Heart right ventricle (tissue), 16 donors: Measurements from ENCODE around the gene GALNTL6. TPM values are rescaled to one million over a fixed set of nuclear protein-coding genes. Genes with fewer than 3 reads are reported as not detected.
A peak's percentile ranks its signal among the peaks of the same experiment; 100 is the strongest.
"Not testable (repeated sequence)": the region's sequence is repeated elsewhere in the genome, so short reads cannot be mapped to it uniquely, and the experiment has no call there.

Experiments used
- ATAC-seq, 8 donors: fragments of 200-7000 bp; cut with Tn5 transposase; one replicate each; pipeline ENCODE4 v1.9.1; 2020; ENCODE audit warnings: mild to moderate bottlenecking in 8 of 8, moderate library complexity in 8 of 8, moderate number of reproducible peaks in 1 of 8
- DNase-seq, 2 donors: peaks; one replicate each; pipeline ENCODE4 v3.0.0-alpha.2; 2020
- H3K27ac ChIP-seq, 10 donors: fragments of 200-600 bp; sonication (generic) in 2 of 10; one replicate each; pipeline versions ENCODE4 v1.5.0 to v1.8.0; 2020 to 2022; ENCODE audit warnings: mild to moderate bottlenecking in 3 of 10
- H3K27me3 ChIP-seq, 7 donors: fragments of 200-600 bp; one replicate each; pipeline ENCODE4 v1.8.0; 2021 to 2022; ENCODE audit warnings: mild to moderate bottlenecking in 2 of 7
- H3K36me3 ChIP-seq, 9 donors: fragments of 200-600 bp; sonication (generic) in 1 of 9; one replicate each; pipeline versions ENCODE4 v1.5.0 to v1.8.0; 2020 to 2022; ENCODE audit warnings: mild to moderate bottlenecking in 2 of 9
- H3K4me1 ChIP-seq, 9 donors: fragments of 200-600 bp; sonication (generic) in 1 of 9; one replicate each; pipeline versions ENCODE4 v1.5.0 to v1.8.0; 2020 to 2022; ENCODE audit warnings: mild to moderate bottlenecking in 4 of 9
- H3K4me3 ChIP-seq, 10 donors: fragments of 200-600 bp; sonication (generic) in 2 of 10; one replicate each; pipeline versions ENCODE4 v1.5.0 to v1.8.0; 2020 to 2022; ENCODE audit warnings: mild to moderate bottlenecking in 7 of 10, moderate library complexity in 2 of 10
- H3K9me3 ChIP-seq, 11 donors: fragments of 200-600 bp in 10 of 11; sonication (generic) in 2 of 11; one replicate each; pipeline versions ENCODE4 v1.5.0 to v1.8.0; 2013 to 2022; ENCODE audit warnings: mild to moderate bottlenecking in 2 of 11, control low read depth in 1 of 11, moderate library complexity in 1 of 11
- CTCF ChIP-seq, 9 donors: fragments of 200-600 bp; sonication (generic) in 2 of 9; IDR thresholded peaks; one replicate each; pipeline versions ENCODE4 v1.5.0 to v1.8.0; 2021 to 2022; ENCODE audit warnings: antibody characterized with exemption in 9 of 9, mild to moderate bottlenecking in 5 of 9, moderate library complexity in 1 of 9
- WGBS, 2 donors: extraction: QIAGEN DNeasy Blood & Tissue Kit; methylation state at CpG; one replicate each; pipeline ENCODE4 v1.1.7; 2013; ENCODE audit warnings: inconsistent platforms in 1 of 2; 5-methylcytosine and 5-hydroxymethylcytosine counted together
- intact Hi-C, 10 donors: fragments of 100-400 bp; cut with DNase I; formaldehyde crosslinking; loops; one replicate each; pipeline versions ENCODE4 v1.11.1 to v1.14.2; 2022
- polyA plus RNA-seq, 2 donors: library from polyadenylated mRNA; stranded (reverse); fragments of 200-250 nt; gene quantifications; one replicate each; pipeline ENCODE4 v1.2.3, GENCODE V29; 2013
- total RNA-seq, 10 donors: library from RNA; stranded (reverse); fragmentation: NEBNext Ultra II Directional in 3 of 10; extraction: Animal tissue kit (Norgen Biotek cat#: 25700) in 3 of 10; gene quantifications; one replicate each; pipeline versions ENCODE4 v1.2.1 to v1.2.4, GENCODE V29; 2021 to 2023
- donor health status: Arrhythmogenic right ventricular cardiomyopathy.
- donor health status: ischemic (EF 13 %, LVEDD 7.1; RV severe dilation, severe dysfunction).
- donor health status: healthy with polysubstance abuse.
- donor health status: DM: no; HTN: yes; CAD: no.
- donor health status: DM: no; HTN: no; CAD: no.
- donor health status: ischemic (EF 25% LVEDD 6.9; RV normal size, moderate dysfunction).
- donor health status: ischemic (EF 25% LVEDD 5.7; RV mildly dilated, moderate dysfunction).
- donor health status: healthy.
- donor health status: DM: yes; HTN: yes; CAD: no.
- donor health status: Ischemic cardiomyopathy.
- donor health status: ischemic (EF 35%, LVEDD 5.7; RV mildly dilated, moderate dysfunction).
- donor health status: nonischemic (EF 11% LVEDD 7.7; RV severe dilation, severe dysfunction).
- donor health status: DM: yes; HTN: yes; CAD: no.
- donor health status: PGD.
- donor health status: ischemic (EF 29% LVEDD 5.4; RV normal size, mild dysfunction).
- donor health status: nonischemic (EF 23%, LVEDD 6.1; RV moderate dilation, normal function).

GALNTL6 gene
- total and polyA plus RNA-seq, 12 donors: 0.14 to 2.6 (median 0.49) TPM; not detected in 6

DNA sequence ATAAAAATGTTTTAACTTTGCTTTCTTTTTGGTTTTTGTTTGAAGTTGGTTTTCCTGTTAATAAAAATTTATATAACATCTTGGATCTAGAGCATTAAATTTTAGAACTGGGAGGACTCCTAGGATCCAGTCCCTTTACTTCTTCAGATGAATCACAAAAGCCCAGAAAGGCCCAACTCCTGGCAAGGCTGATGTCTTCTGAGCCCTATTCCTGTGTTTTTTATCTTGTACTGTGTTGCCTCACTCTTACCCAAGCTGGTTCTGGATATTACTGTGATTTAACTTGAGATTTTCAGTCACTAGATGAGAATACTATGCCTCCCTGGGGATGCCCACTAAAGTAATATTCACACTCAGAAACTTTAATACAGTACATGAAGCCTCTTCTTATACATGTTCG lies 1228.3 kb downstream of the GALNTL6 start:
- TF ChIP-seq CTCF (IDR thresholded peaks at IDR 0.05): no peak
- H3K27me3 ChIP-seq: peaks cover 0 to 5% (median 0%) of the 10 kb centered on the region in 7 donors
- no peaks in the 10 kb centered on the region for H3K9me3 ChIP-seq
- H3K27ac ChIP-seq: peak overlapping the region in 4 of 10 donors; percentile 3 to 68 (median 49)
- peaks cover 0 to 29% (median 15%) of the 10 kb centered on the region in 9 donors for H3K4me1 ChIP-seq
- DNase-seq: no peak
- WGBS, 2 donors: 83 to 84% methylated on average over 1 of the region's 1 CpG
- peak in 1 of 8 donors; percentile 48 for ATAC-seq
- no peak overlapping the region for H3K4me3 ChIP-seq
- H3K36me3 ChIP-seq: no peaks in the 10 kb centered on the region
- intact Hi-C loops: no loop called here

- H3K9me3 ChIP-seq, H3K27me3 ChIP-seq, H3K4me3 ChIP-seq, DNase-seq, intact Hi-C loops, H3K36me3 ChIP-seq, ATAC-seq: not testable (repeated sequence)
- 97 to 100% methylated on average over 1 of the region's 1 CpG for WGBS, 2 donors
- H3K27ac ChIP-seq: peak overlapping the region in 1 of 10 donors; percentile 68
- peaks cover 0 to 29% (median 15%) of the 10 kb centered on the region in 9 donors for H3K4me1 ChIP-seq
These were observed 1228.9 kb downstream of the GALNTL6 start for GRCh38 chr4:173042139-173042538.

- Histone ChIP-seq H3K9me3 (no peaks in the 10 kb centered on the region), H3K36me3 (no peaks in the 10 kb centered on the region), H3K4me3 (no peak overlapping the region), H3K4me1 (peaks cover 0 to 18% (median 10%) of the 10 kb centered on the region in 9 donors), H3K27ac (no peak overlapping the region), H3K27me3 (peaks cover 0 to 3% (median 0%) of the 10 kb centered on the region in 7 donors)
- no peak for TF ChIP-seq CTCF (IDR thresholded peaks at IDR 0.05)
- DNase-seq (no peak), ATAC-seq (no peak)
- WGBS, 2 donors: 91 to 98% methylated on average over 1 of the region's 1 CpG
- intact Hi-C loops: no loop called here
These were observed 1231.1 kb downstream of the GALNTL6 start for GRCh38 chr4:173044340-173044739.

GRCh38 chr4:173045571-173045970 lies 1232.4 kb downstream of the GALNTL6 start:
- ATAC-seq (no peak), DNase-seq (no peak)
- WGBS, 2 donors: 40 to 46% methylated on average over 1 of the region's 1 CpG
- no peaks in the 10 kb centered on the region for H3K27me3 ChIP-seq
- H3K27ac ChIP-seq: no peak overlapping the region
- no peak overlapping the region for H3K4me3 ChIP-seq
- no peaks in the 10 kb centered on the region for H3K9me3 ChIP-seq
- no peaks in the 10 kb centered on the region for H3K36me3 ChIP-seq
- no peak for TF ChIP-seq CTCF (IDR thresholded peaks at IDR 0.05)
- H3K4me1 ChIP-seq: peaks cover 0 to 7% (median 5%) of the 10 kb centered on the region in 9 donors
- intact Hi-C loops: no loop called here

- Histone ChIP-seq H3K36me3 (no peaks in the 10 kb centered on the region), H3K4me3 (no peak overlapping the region), H3K27me3 (no peaks in the 10 kb centered on the region), H3K27ac (no peak overlapping the region), H3K4me1 (peaks cover 0 to 4% (median 0%) of the 10 kb centered on the region in 9 donors), H3K9me3 (no peaks in the 10 kb centered on the region)
- intact Hi-C loops: no loop called here
- TF ChIP-seq CTCF (IDR thresholded peaks at IDR 0.05): no peak
- 100% methylated on average over 2 of the region's 2 CpGs for WGBS, 2 donors
- DNase-seq (no peak), ATAC-seq (no peak)
These were observed 1232.9 kb downstream of the GALNTL6 start for GRCh38 chr4:173046144-173046543.
